ENCODE measurements around the gene TRIM33. TPM values are rescaled to one million over a fixed set of nuclear protein-coding genes. Genes with fewer than 3 reads are reported as not detected.

TRIM33 gene
- polyA plus RNA-seq, 3 donors: 51.0 to 64.7 (median 55.5) TPM

Other genes starting within 250 kb of the TRIM33 start
- gene BCAS2, start 70.4 kb upstream of the TRIM33 start, polyA plus RNA-seq (ENCODE audit: insufficient read length in 3 of 3): 10 to 100 TPM; 52.4 to 74.3 (median 60.7) TPM
- 1 to 10 TPM; 3.5 to 3.8 (median 3.7) TPM for gene DENND2C, start 158.8 kb upstream of the TRIM33 start, polyA plus RNA-seq (ENCODE audit: insufficient read length in 3 of 3)
- gene AMPD1, start 184.3 kb upstream of the TRIM33 start, polyA plus RNA-seq (ENCODE audit: insufficient read length in 3 of 3): under 1 TPM in 1 of 3 donors, not detected in 2; 0.06 TPM
- gene NRAS, start 205.6 kb upstream of the TRIM33 start, polyA plus RNA-seq (ENCODE audit: insufficient read length in 3 of 3): 10 to 100 TPM; 60.8 to 80.4 (median 66.6) TPM
- gene CSDE1, start 246.8 kb upstream of the TRIM33 start, polyA plus RNA-seq (ENCODE audit: insufficient read length in 3 of 3): 100 to 1,000 TPM; 422 to 496 (median 450) TPM

All from renal cortex interstitium (tissue), 3 donors.